Measurements from ENCODE around the gene MBTPS1.

- TF ChIP-seq ZNF263 (CRISPR knock-in tag; IDR thresholded peaks at IDR 0.05; ENCODE audit: low read depth) (no peak), TEAD1 (CRISPR knock-in tag; IDR thresholded peaks at IDR 0.05) (no peak), SP1 (CRISPR knock-in tag; conservative IDR thresholded peaks at IDR 0.05) (no peak), TCF7 (CRISPR knock-in tag; IDR thresholded peaks at IDR 0.05; ENCODE audit: low read depth) (no peak), CTCF (IDR thresholded peaks at IDR 0.05) (no peak)
Observed at GRCh38 chr16:84048871-84049270, 67.9 kb downstream of the MBTPS1 start.
